Measurements from ENCODE around the gene LPAR4. TPM values are rescaled to one million over a fixed set of nuclear protein-coding genes. Genes with fewer than 3 reads are reported as not detected.

LPAR4 gene
- total RNA-seq, 2 experiments from 2014 or later: not detected

DNA sequence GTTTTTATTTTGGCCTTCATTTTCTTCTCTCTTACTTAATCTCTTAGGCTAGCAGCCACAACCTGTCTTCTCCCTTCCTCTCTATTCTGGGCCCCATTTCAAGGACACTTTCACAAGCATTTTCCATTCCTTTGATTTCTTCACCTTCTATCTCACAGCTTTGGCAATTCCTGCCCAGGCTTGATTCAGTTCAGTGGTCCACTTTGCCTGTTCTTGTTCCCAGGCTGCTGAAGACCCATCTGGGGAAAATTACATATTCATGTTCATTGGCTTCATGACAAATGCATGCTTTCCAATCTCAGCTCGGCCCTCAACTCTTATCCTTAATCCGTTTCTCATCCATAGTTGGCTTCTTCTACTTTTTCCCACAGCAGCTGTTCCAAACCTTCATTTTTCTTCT is 38.7 kb upstream of the LPAR4 start:
- H3K4me1 Mint-ChIP-seq (ENCODE audit: low read depth): no peaks in the 10 kb centered on the region
- Histone ChIP-seq H3K27me3 (ENCODE audit: control insufficient read depth in 1 of 2, insufficient read depth in 2 of 2, low read length in 2 of 2) (no peaks in the 10 kb centered on the region), H3K4me1 (ENCODE audit: insufficient read depth, low read length) (no peaks in the 10 kb centered on the region), H3K4me3 (ENCODE audit: low read length) (no peak overlapping the region), H3K9me3 (ENCODE audit: control insufficient read depth in 1 of 2, insufficient read depth in 1 of 2, low read length in 2 of 2) (no peaks in the 10 kb centered on the region), H3K27ac (ENCODE audit: low read depth in 1 of 2, low read length in 2 of 2) (no peak overlapping the region), H3K36me3 (ENCODE audit: insufficient read depth, low read length) (no peaks in the 10 kb centered on the region)
- H3K4me3 Mint-ChIP-seq: no peak overlapping the region
- ChIA-PET POLR2A (no interaction called here), CTCF (no interaction called here)
- intact Hi-C loops (cut with DNase I, micrococcal nuclease): no loop called here
- TF ChIP-seq, protein P1, sequence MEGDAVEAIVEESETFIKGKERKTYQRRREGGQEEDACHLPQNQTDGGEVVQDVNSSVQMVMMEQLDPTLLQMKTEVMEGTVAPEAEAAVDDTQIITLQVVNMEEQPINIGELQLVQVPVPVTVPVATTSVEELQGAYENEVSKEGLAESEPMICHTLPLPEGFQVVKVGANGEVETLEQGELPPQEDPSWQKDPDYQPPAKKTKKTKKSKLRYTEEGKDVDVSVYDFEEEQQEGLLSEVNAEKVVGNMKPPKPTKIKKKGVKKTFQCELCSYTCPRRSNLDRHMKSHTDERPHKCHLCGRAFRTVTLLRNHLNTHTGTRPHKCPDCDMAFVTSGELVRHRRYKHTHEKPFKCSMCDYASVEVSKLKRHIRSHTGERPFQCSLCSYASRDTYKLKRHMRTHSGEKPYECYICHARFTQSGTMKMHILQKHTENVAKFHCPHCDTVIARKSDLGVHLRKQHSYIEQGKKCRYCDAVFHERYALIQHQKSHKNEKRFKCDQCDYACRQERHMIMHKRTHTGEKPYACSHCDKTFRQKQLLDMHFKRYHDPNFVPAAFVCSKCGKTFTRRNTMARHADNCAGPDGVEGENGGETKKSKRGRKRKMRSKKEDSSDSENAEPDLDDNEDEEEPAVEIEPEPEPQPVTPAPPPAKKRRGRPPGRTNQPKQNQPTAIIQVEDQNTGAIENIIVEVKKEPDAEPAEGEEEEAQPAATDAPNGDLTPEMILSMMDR (IDR thresholded peaks at IDR 0.05): no peak
- ATAC-seq (ENCODE audit: poor library complexity) (no peak), DNase-seq (no peak)
- H3K27me3 Mint-ChIP-seq: no peaks in the 10 kb centered on the region
- no peak overlapping the region for H3K27ac Mint-ChIP-seq
- no peaks in the 10 kb centered on the region for H3K9me3 Mint-ChIP-seq
- H3K36me3 Mint-ChIP-seq (ENCODE audit: low read depth): no peaks in the 10 kb centered on the region

DNA sequence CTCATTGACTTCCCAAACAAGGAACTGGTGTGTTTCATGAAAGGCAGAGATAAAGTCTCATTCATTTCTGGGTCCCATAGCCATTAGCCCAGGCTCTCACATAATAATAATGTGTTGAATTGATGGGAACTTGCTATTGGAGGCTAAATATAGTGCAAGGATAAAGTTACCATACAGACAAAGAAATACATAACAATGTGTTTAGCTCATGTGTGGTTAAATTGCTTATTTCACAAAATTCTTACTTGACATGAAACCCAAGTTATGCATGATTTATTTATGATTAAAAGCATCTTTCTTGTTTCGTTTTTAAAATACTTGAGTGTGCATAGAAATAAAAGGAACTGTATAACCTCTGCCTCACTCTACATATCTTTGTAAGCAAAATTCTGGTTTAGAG is 37.3 kb upstream of the LPAR4 start:
- no peaks in the 10 kb centered on the region for H3K9me3 Mint-ChIP-seq
- no peaks in the 10 kb centered on the region for H3K36me3 Mint-ChIP-seq (ENCODE audit: low read depth)
- H3K4me1 ChIP-seq (ENCODE audit: insufficient read depth, low read length): no peaks in the 10 kb centered on the region
- no peak overlapping the region for H3K27ac Mint-ChIP-seq
- H3K4me1 Mint-ChIP-seq (ENCODE audit: low read depth): no peaks in the 10 kb centered on the region
- H3K36me3 ChIP-seq (ENCODE audit: insufficient read depth, low read length): no peaks in the 10 kb centered on the region
- H3K27me3 ChIP-seq (ENCODE audit: control insufficient read depth in 1 of 2, insufficient read depth in 2 of 2, low read length in 2 of 2): no peaks in the 10 kb centered on the region
- ATAC-seq (ENCODE audit: poor library complexity) (no peak), DNase-seq (no peak)
- no peak overlapping the region for H3K4me3 Mint-ChIP-seq
- TF ChIP-seq, protein P1 (IDR thresholded peaks at IDR 0.05): no peak
- CTCF ChIA-PET: no interaction called here
- no peaks in the 10 kb centered on the region for H3K27me3 Mint-ChIP-seq
- H3K9me3 ChIP-seq (ENCODE audit: control insufficient read depth in 1 of 2, insufficient read depth in 1 of 2, low read length in 2 of 2): no peaks in the 10 kb centered on the region
- POLR2A ChIA-PET: no interaction called here
- no peak overlapping the region for H3K27ac ChIP-seq (ENCODE audit: low read depth in 1 of 2, low read length in 2 of 2)
- intact Hi-C loops (cut with DNase I, micrococcal nuclease): no loop called here
- no peak overlapping the region for H3K4me3 ChIP-seq (ENCODE audit: low read length)

DNA sequence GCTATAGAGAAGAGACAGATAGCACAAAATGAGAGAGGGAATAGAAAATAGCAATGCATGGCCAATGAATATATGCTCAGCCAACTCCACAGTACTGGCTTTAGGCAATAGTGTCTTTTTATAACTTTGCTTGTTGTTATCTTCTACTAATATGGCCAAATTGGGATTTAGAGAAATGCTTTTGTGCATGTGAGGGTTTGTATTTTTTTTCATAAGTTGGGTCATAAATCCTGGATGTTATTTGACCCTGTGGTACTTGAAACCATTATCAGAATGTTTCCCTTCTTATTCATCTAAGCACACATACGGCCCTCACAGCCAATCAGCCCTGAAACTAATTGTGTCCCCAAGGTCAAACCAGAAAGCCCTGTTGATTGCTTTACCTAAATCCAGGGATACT is 35.2 kb upstream of the LPAR4 start:
- no peaks in the 10 kb centered on the region for H3K36me3 ChIP-seq (ENCODE audit: insufficient read depth, low read length)
- no peaks in the 10 kb centered on the region for H3K4me1 ChIP-seq (ENCODE audit: insufficient read depth, low read length)
- H3K27me3 ChIP-seq (ENCODE audit: control insufficient read depth in 1 of 2, insufficient read depth in 2 of 2, low read length in 2 of 2): no peaks in the 10 kb centered on the region
- CTCF ChIA-PET: no interaction called here
- TF ChIP-seq, protein P1 (IDR thresholded peaks at IDR 0.05): no peak
- Mint-ChIP-seq H3K36me3 (ENCODE audit: low read depth) (no peaks in the 10 kb centered on the region), H3K4me1 (ENCODE audit: low read depth) (no peaks in the 10 kb centered on the region), H3K9me3 (no peaks in the 10 kb centered on the region), H3K27me3 (no peaks in the 10 kb centered on the region), H3K4me3 (no peak overlapping the region), H3K27ac (no peak overlapping the region)
- DNase-seq (no peak), ATAC-seq (ENCODE audit: poor library complexity) (no peak)
- H3K9me3 ChIP-seq (ENCODE audit: control insufficient read depth in 1 of 2, insufficient read depth in 1 of 2, low read length in 2 of 2): no peaks in the 10 kb centered on the region
- no peak overlapping the region for H3K27ac ChIP-seq (ENCODE audit: low read depth in 1 of 2, low read length in 2 of 2)
- intact Hi-C loops (cut with DNase I, micrococcal nuclease): no loop called here
- POLR2A ChIA-PET: no interaction called here
- H3K4me3 ChIP-seq (ENCODE audit: low read length): no peak overlapping the region

All from CD4-positive, alpha-beta T cell (primary cell).